H1 (cell line): ENCODE data around the gene CLIC1. TPM values are rescaled to one million over a fixed set of nuclear protein-coding genes. Genes with fewer than 3 reads are reported as not detected.

Experiments used
- BACH1 ChIP-seq: IDR thresholded peaks from 2 replicates; pipeline ENCODE4 v1.6.1; 2012; ENCODE audit warnings: low read length, improper control_type of control experiment
- BCL11A ChIP-seq, 2 experiments: IDR thresholded peaks; one replicate each; pipeline ENCODE4 v1.6.1; 2011; ENCODE audit warnings: low read depth in 2 of 2, low read length in 2 of 2, mild to moderate bottlenecking in 2 of 2
- CBX5 ChIP-seq: fragments of 300-800, 300-1000 bp; sonication (generic); IDR thresholded peaks from 2 replicates; pipeline ENCODE4 v1.7.1; 2016; ENCODE audit warnings: antibody characterized with exemption, low read length, low read depth
- CHD1 ChIP-seq: IDR thresholded peaks from 2 replicates; pipeline ENCODE4 v1.6.1; 2012; ENCODE audit warnings: low read depth, low read length, improper control_type of control experiment
- CTBP2 ChIP-seq: IDR thresholded peaks from 2 replicates; pipeline ENCODE4 v1.7.0; 2011; ENCODE audit warnings: borderline replicate concordance, mild to moderate bottlenecking, moderate library complexity, mixed read lengths, low read length; ENCODE audit not compliant: insufficient read depth, insufficient read length
- EGR1 ChIP-seq: IDR thresholded peaks from 2 replicates; pipeline ENCODE4 v1.6.1; 2011; ENCODE audit warnings: low read depth, low read length, borderline replicate concordance
- EP300 ChIP-seq, 2 experiments: IDR thresholded peaks; 1 replicate in 1 of 2; 2 replicates in 1 of 2; pipeline ENCODE4 v1.6.1; 2011 to 2012; ENCODE audit warnings: low read depth in 2 of 2, low read length in 2 of 2, mild to moderate bottlenecking in 2 of 2, borderline replicate concordance in 1 of 2, inconsistent platforms in 1 of 2, moderate library complexity in 1 of 2
- EZH2 ChIP-seq: fragments of 200-600 bp; sonication (generic); IDR thresholded peaks from 2 replicates; pipeline ENCODE4 v1.7.1; 2012; ENCODE audit warnings: low read depth, mild to moderate bottlenecking, moderate library complexity, low read length, inconsistent platforms; ENCODE audit not compliant: severe bottlenecking
- JUN ChIP-seq: IDR thresholded peaks from 2 replicates; pipeline ENCODE4 v1.6.1; 2011; ENCODE audit warnings: low read depth, mild to moderate bottlenecking, improper control_type of control experiment, low read length
- JUND ChIP-seq: IDR thresholded peaks from 2 replicates; pipeline ENCODE4 v1.6.1; 2011; ENCODE audit warnings: mild to moderate bottlenecking, improper control_type of control experiment, low read length
- NANOG ChIP-seq: IDR thresholded peaks from 2 replicates; pipeline ENCODE4 v1.6.1; 2011; ENCODE audit warnings: low read length, low read depth, mild to moderate bottlenecking, inconsistent platforms; ENCODE audit not compliant: insufficient read depth, poor library complexity, severe bottlenecking
- RAD21 ChIP-seq, 2 experiments: IDR thresholded peaks in 1 of 2; conservative IDR thresholded peaks in 1 of 2; 2 replicates each; pipeline ENCODE4 v1.6.1; 2011; ENCODE audit warnings: low read depth in 2 of 2, low read length in 2 of 2, improper control_type of control experiment in 1 of 2, inconsistent platforms in 1 of 2, mild to moderate bottlenecking in 1 of 2, moderate library complexity in 1 of 2
- RXRA ChIP-seq: IDR thresholded peaks from 2 replicates; pipeline ENCODE4 v1.6.1; 2011; ENCODE audit warnings: low read depth, mild to moderate bottlenecking, low read length, moderate library complexity; ENCODE audit not compliant: insufficient read depth
- SP4 ChIP-seq: IDR thresholded peaks from 2 replicates; pipeline ENCODE4 v1.6.1; 2012; ENCODE audit warnings: low read length, inconsistent platforms
- TAF7 ChIP-seq: optimal IDR thresholded peaks from 2 replicates; pipeline ENCODE3; 2011; ENCODE audit warnings: low read depth, mild to moderate bottlenecking, inconsistent platforms, low read length, moderate library complexity, borderline replicate concordance
- TCF12 ChIP-seq: IDR thresholded peaks from 2 replicates; pipeline ENCODE4 v1.6.1; 2011; ENCODE audit warnings: low read depth, mild to moderate bottlenecking, low read length
- TEAD4 ChIP-seq: IDR thresholded peaks from 2 replicates; pipeline ENCODE4 v1.6.1; 2012; ENCODE audit warnings: low read depth, low read length, inconsistent platforms, mixed read lengths
- ZNF274 ChIP-seq: IDR thresholded peaks from 2 replicates; pipeline ENCODE4 v1.7.0; 2012; ENCODE audit warnings: low read length, borderline replicate concordance; ENCODE audit errors: extremely low read depth
- polyA plus RNA-seq, 7 experiments: library from polyadenylated mRNA; depleted of rRNA in 3 of 7; stranded (reverse) in 5 of 7; unstranded in 2 of 7; fragments of >200 nt in 5 of 7; fragments of 200-250 nt in 2 of 7; gene quantifications; 1 replicate in 5 of 7; 2 replicates in 1 of 7; 4 replicates in 1 of 7; pipeline versions ENCODE4 v1.2.1 to v1.2.3, GENCODE V29; 2011 to 2013; ENCODE audit warnings: missing spikeins in 2 of 7, mixed read lengths in 2 of 7
- total RNA-seq: library from RNA; stranded (reverse); fragmentation: NEBNext Ultra II Directional; extraction: Animal tissue kit (Norgen Biotek cat#: 25700); gene quantifications from 2 replicates; pipeline ENCODE4 v1.2.1, GENCODE V29; 2021
- TF ChIP-seq, protein P1 (sequence below): IDR thresholded peaks from 2 replicates; pipeline ENCODE4 v1.6.1; 2012; ENCODE audit warnings: inconsistent platforms
- TF ChIP-seq, protein P2 (sequence below): IDR thresholded peaks from 2 replicates; pipeline ENCODE4 v1.6.1; 2012; ENCODE audit warnings: inconsistent platforms
- TF ChIP-seq, protein P3 (sequence below): IDR thresholded peaks from 2 replicates; pipeline ENCODE4 v1.6.1; 2011; ENCODE audit warnings: low read length, improper control_type of control experiment

Gene CLIC1
- total and polyA plus RNA-seq, 2 of the 8 experiments (the other 6 are each of a cell fraction or from before 2014, with no cell fraction given), result 250 to 277 TPM

DNA sequence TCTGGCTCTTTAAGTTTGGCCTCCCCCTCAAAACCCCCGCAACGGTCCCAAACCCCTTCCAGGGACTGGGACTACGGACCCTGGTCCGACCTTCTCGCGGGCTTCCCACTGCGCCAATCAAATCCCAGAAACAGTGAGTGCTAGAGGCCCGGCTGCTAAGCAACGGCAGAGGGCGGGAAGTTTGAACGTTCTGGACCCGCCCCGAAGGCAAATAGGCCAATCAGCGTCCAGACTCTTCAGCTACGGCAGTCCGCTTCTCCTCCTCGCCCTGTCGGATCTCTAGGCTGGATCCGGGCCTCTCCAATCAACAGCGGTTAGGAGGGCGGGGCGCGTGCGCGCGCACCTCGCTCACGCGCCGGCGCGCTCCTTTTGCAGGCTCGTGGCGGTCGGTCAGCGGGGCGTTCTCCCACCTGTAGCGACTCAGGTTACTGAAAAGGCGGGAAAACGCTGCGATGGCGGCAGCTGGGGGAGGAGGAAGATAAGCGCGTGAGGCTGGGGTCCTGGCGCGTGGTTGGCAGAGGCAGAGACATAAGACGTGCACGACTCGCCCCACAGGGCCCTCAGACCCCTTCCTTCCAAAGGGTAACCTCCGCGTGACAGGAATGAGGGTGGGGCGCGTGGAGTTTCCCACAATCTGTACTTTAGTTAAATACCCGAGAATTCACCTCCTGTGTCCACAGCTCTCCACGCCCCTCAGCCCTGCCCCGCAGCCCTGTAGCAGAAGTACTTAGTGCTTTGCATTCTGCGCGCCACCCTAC is 3.5 kb upstream of the CLIC1 start, which contains the start of gene MSH5 (continued):
- TF ChIP-seq NANOG (peak; percentile 49), EP300 (IDR thresholded peaks at IDR 0.05; ENCODE audit: borderline replicate concordance in 1 of 2, low read depth in 2 of 2, low read length in 2 of 2) (peak in 1 of 2 experiments; percentile 35; a peak in 1 of 3 replicates), CBX5 (no peak), TCF12 (peak; percentile 82; the same call in 1 of the 2 replicates), CHD1 (no peak), EZH2 (no peak), CTBP2 (no peak), RXRA (no peak), JUND (no peak), BACH1 (no peak), JUN (no peak), TEAD4 (0 out of 2 replicates have a peak, but pooled peaks have one; percentile 11), EGR1 (no peak; the same call in 1 of the 2 replicates), RAD21 (IDR thresholded peaks at IDR 0.05 in 1 of 2, conservative IDR thresholded peaks at IDR 0.05 in 1 of 2; ENCODE audit: low read depth in 2 of 2, low read length in 2 of 2) (no peak), TAF7 (no peak), BCL11A (IDR thresholded peaks at IDR 0.05; ENCODE audit: low read depth in 2 of 2, low read length in 2 of 2) (no peak), ZNF274 (no peak), SP4 (peak; percentile 93; the same call in 1 of the 2 replicates)
- TF ChIP-seq, protein P1, sequence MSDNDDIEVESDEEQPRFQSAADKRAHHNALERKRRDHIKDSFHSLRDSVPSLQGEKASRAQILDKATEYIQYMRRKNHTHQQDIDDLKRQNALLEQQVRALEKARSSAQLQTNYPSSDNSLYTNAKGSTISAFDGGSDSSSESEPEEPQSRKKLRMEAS, result peak; percentile 100
- TF ChIP-seq, protein P2, sequence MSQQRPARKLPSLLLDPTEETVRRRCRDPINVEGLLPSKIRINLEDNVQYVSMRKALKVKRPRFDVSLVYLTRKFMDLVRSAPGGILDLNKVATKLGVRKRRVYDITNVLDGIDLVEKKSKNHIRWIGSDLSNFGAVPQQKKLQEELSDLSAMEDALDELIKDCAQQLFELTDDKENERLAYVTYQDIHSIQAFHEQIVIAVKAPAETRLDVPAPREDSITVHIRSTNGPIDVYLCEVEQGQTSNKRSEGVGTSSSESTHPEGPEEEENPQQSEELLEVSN, result peak; percentile 100
- TF ChIP-seq, protein P3, sequence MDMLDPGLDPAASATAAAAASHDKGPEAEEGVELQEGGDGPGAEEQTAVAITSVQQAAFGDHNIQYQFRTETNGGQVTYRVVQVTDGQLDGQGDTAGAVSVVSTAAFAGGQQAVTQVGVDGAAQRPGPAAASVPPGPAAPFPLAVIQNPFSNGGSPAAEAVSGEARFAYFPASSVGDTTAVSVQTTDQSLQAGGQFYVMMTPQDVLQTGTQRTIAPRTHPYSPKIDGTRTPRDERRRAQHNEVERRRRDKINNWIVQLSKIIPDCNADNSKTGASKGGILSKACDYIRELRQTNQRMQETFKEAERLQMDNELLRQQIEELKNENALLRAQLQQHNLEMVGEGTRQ, result peak; percentile 29; the same call in 1 of the 2 replicates
